NOMO-1 treated with dmso at 0.1 percent for 144 hours (cell line): ENCODE results near the gene RTN4R.

ENCODE experiments used
- DNase-seq: peaks from one replicate; lab custom pipeline; 2025; ENCODE audit not compliant: unreplicated experiment; lab: John Stamatoyannopoulos, UW

Gene RTN4R

GRCh38 chr22:20218987-20219386 lies 49.1 kb downstream of the RTN4R start:
- DNase-seq, result no peak

GRCh38 chr22:20218326-20218872 lies 49.7 kb downstream of the RTN4R start:
- no peak for DNase-seq

GRCh38 chr22:20217563-20217962 lies 50.6 kb downstream of the RTN4R start:
- no peak for DNase-seq

- no peak for DNase-seq
Measured at GRCh38 chr22:20216863-20217499, 51.1 kb downstream of the RTN4R start.

- DNase-seq, result no peak
Measured at GRCh38 chr22:20215742-20216141, 52.4 kb downstream of the RTN4R start.

- no peak for DNase-seq
Measured at GRCh38 chr22:20214853-20215252, 53.3 kb downstream of the RTN4R start.

- no peak for DNase-seq
Measured at GRCh38 chr22:20213833-20214708, 54.0 kb downstream of the RTN4R start.

GRCh38 chr22:20212754-20213699 lies 55.1 kb downstream of the RTN4R start:
- DNase-seq, result no peak

GRCh38 chr22:20211997-20212753 lies 55.9 kb downstream of the RTN4R start:
- DNase-seq, result no peak

GRCh38 chr22:20211409-20211996 lies 56.6 kb downstream of the RTN4R start:
- DNase-seq, result no peak

GRCh38 chr22:20210473-20211059 lies 57.6 kb downstream of the RTN4R start:
- DNase-seq, result no peak

- DNase-seq, result no peak
Measured at GRCh38 chr22:20209761-20210250, 58.3 kb downstream of the RTN4R start.

- no peak for DNase-seq
Measured at GRCh38 chr22:20208713-20209310, 59.3 kb downstream of the RTN4R start.

- DNase-seq, result no peak
Measured at GRCh38 chr22:20207277-20208025, 60.7 kb downstream of the RTN4R start.

GRCh38 chr22:20206709-20207215 lies 61.4 kb downstream of the RTN4R start:
- DNase-seq, result no peak

- peak; percentile 35 for DNase-seq
Measured at GRCh38 chr22:20205964-20206708, 62.0 kb downstream of the RTN4R start.

- no peak for DNase-seq
Measured at GRCh38 chr22:20205464-20205963, 62.6 kb downstream of the RTN4R start.
